DOHH2 (cell line): ENCODE data around the gene TSPAN5.

Source experiments
- H3F3A ChIP-seq: fragments of 200-600 bp; sonication (generic), shearing (Covaris generic); 2 replicates; pipeline ENCODE4 v1.6.0; 2016; ENCODE audit warnings: antibody characterized with exemption, mild to moderate bottlenecking; ENCODE audit not compliant: control insufficient read depth, insufficient read depth
- H3K27ac ChIP-seq: fragments of 200-600 bp; sonication (generic); 2 replicates; pipeline ENCODE4 v1.5.1; 2014; ENCODE audit warnings: low read depth, mild to moderate bottlenecking, low read length, moderate library complexity
- H3K27me3 ChIP-seq: fragments of 200-600 bp; sonication (generic); 2 replicates; pipeline ENCODE4 v1.6.1; 2014; ENCODE audit warnings: mild to moderate bottlenecking, low read length, mixed read lengths; ENCODE audit not compliant: control insufficient read depth
- H3K36me3 ChIP-seq: fragments of 200-600 bp; sonication (generic); 2 replicates; pipeline ENCODE4 v1.6.1; 2014; ENCODE audit warnings: mild to moderate bottlenecking, low read length, moderate library complexity, mixed read lengths; ENCODE audit not compliant: control insufficient read depth
- H3K4me1 ChIP-seq: fragments of 200-600 bp; sonication (generic); 2 replicates; pipeline ENCODE4 v1.6.1; 2014; ENCODE audit warnings: mild to moderate bottlenecking, low read length, mixed read lengths; ENCODE audit not compliant: control insufficient read depth
- H3K4me2 ChIP-seq: fragments of 200-600 bp; sonication (generic); 2 replicates; pipeline ENCODE4 v1.6.0; 2014; ENCODE audit warnings: mild to moderate bottlenecking, low read length, moderate library complexity
- H3K4me3 ChIP-seq: fragments of 200-600 bp; sonication (generic); 2 replicates; pipeline ENCODE4 v1.5.1; 2014; ENCODE audit warnings: mild to moderate bottlenecking, low read length, mixed read lengths
- H3K79me2 ChIP-seq: fragments of 200-600 bp; sonication (generic); 2 replicates; pipeline ENCODE4 v1.6.1; 2014; ENCODE audit warnings: mild to moderate bottlenecking, low read length, mixed read lengths; ENCODE audit not compliant: control insufficient read depth
- H3K9me2 ChIP-seq: fragments of 200-600 bp; sonication (generic); replicated peaks from 2 replicates; pipeline ENCODE4 v1.6.1; 2014; ENCODE audit warnings: mild to moderate bottlenecking, low read length, mixed read lengths; ENCODE audit not compliant: control insufficient read depth
- H3K9me3 ChIP-seq: fragments of 200-600 bp; sonication (generic); 2 replicates; pipeline ENCODE4 v1.6.1; 2014; ENCODE audit warnings: antibody characterized with exemption, low read length, mixed read lengths; ENCODE audit not compliant: control insufficient read depth, insufficient read depth
- H4K20me1 ChIP-seq: fragments of 200-600 bp; sonication (generic); 2 replicates; pipeline ENCODE4 v1.6.0; 2014; ENCODE audit warnings: low read depth, mild to moderate bottlenecking, antibody characterized with exemption, low read length, moderate library complexity; ENCODE audit not compliant: control insufficient read depth, insufficient read depth
- EZH2phosphoT487 ChIP-seq: fragments of 200-600 bp; sonication (generic); IDR thresholded peaks from 2 replicates; pipeline ENCODE4 v1.6.1; 2017; ENCODE audit warnings: borderline replicate concordance, mild to moderate bottlenecking, antibody characterized with exemption, low read length, moderate library complexity, mixed read lengths
- TF ChIP-seq, protein P1 (sequence below): fragments of 200-600 bp; sonication (generic); IDR thresholded peaks from one replicate; pipeline ENCODE4 v1.5.1; 2014; ENCODE audit warnings: antibody characterized with exemption, mild to moderate bottlenecking, low read depth, low read length; ENCODE audit not compliant: poor library complexity, severe bottlenecking

The TSPAN5 gene

GRCh38 chr4:98574816-98575215, 83.6 kb downstream of the TSPAN5 start:
- Histone ChIP-seq H3K27ac (no peak overlapping the region), H4K20me1 (no peaks in the 10 kb centered on the region), H3K4me2 (no peak overlapping the region), H3K27me3 (no peaks in the 10 kb centered on the region; the same call in 1 of the 2 replicates), H3K4me1 (no peaks in the 10 kb centered on the region), H3F3A (no peaks in the 10 kb centered on the region), H3K9me2 (no peaks in the 10 kb centered on the region), H3K9me3 (no peaks in the 10 kb centered on the region), H3K79me2 (no peaks in the 10 kb centered on the region), H3K4me3 (no peak overlapping the region), H3K36me3 (no peaks in the 10 kb centered on the region)
- TF ChIP-seq EZH2phosphoT487, result no peak
- TF ChIP-seq, protein P1, sequence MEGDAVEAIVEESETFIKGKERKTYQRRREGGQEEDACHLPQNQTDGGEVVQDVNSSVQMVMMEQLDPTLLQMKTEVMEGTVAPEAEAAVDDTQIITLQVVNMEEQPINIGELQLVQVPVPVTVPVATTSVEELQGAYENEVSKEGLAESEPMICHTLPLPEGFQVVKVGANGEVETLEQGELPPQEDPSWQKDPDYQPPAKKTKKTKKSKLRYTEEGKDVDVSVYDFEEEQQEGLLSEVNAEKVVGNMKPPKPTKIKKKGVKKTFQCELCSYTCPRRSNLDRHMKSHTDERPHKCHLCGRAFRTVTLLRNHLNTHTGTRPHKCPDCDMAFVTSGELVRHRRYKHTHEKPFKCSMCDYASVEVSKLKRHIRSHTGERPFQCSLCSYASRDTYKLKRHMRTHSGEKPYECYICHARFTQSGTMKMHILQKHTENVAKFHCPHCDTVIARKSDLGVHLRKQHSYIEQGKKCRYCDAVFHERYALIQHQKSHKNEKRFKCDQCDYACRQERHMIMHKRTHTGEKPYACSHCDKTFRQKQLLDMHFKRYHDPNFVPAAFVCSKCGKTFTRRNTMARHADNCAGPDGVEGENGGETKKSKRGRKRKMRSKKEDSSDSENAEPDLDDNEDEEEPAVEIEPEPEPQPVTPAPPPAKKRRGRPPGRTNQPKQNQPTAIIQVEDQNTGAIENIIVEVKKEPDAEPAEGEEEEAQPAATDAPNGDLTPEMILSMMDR, result no peak

GRCh38 chr4:98573791-98574190, 84.6 kb downstream of the TSPAN5 start:
- H3K9me2 ChIP-seq, result no peaks in the 10 kb centered on the region
- no peaks in the 10 kb centered on the region for H3K4me1 ChIP-seq
- H3K4me2 ChIP-seq, result no peak overlapping the region
- H3K27ac ChIP-seq, result no peak overlapping the region
- H3K79me2 ChIP-seq, result no peaks in the 10 kb centered on the region
- H3F3A ChIP-seq, result no peaks in the 10 kb centered on the region
- TF ChIP-seq, protein P1, result no peak
- no peak for TF ChIP-seq EZH2phosphoT487
- H3K27me3 ChIP-seq, result no peaks in the 10 kb centered on the region
- no peaks in the 10 kb centered on the region for H4K20me1 ChIP-seq
- H3K9me3 ChIP-seq, result no peaks in the 10 kb centered on the region
- no peaks in the 10 kb centered on the region for H3K36me3 ChIP-seq
- no peak overlapping the region for H3K4me3 ChIP-seq

GRCh38 chr4:98572697-98573096, 85.7 kb downstream of the TSPAN5 start:
- Histone ChIP-seq H3F3A (no peaks in the 10 kb centered on the region), H3K9me2 (no peaks in the 10 kb centered on the region), H3K9me3 (no peaks in the 10 kb centered on the region), H4K20me1 (no peaks in the 10 kb centered on the region), H3K4me2 (no peak overlapping the region), H3K4me3 (no peak overlapping the region), H3K4me1 (no peaks in the 10 kb centered on the region), H3K79me2 (no peaks in the 10 kb centered on the region), H3K36me3 (no peaks in the 10 kb centered on the region), H3K27me3 (no peaks in the 10 kb centered on the region), H3K27ac (no peak overlapping the region)
- TF ChIP-seq, protein P1, result no peak
- TF ChIP-seq EZH2phosphoT487, result no peak
